ENCODE data around the gene PEX7.
"Not testable (repeated sequence)": the region's sequence is repeated elsewhere in the genome, so short reads cannot be mapped to it uniquely, and the experiment has no call there.

PEX7 gene, protein sequence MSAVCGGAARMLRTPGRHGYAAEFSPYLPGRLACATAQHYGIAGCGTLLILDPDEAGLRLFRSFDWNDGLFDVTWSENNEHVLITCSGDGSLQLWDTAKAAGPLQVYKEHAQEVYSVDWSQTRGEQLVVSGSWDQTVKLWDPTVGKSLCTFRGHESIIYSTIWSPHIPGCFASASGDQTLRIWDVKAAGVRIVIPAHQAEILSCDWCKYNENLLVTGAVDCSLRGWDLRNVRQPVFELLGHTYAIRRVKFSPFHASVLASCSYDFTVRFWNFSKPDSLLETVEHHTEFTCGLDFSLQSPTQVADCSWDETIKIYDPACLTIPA

DNA sequence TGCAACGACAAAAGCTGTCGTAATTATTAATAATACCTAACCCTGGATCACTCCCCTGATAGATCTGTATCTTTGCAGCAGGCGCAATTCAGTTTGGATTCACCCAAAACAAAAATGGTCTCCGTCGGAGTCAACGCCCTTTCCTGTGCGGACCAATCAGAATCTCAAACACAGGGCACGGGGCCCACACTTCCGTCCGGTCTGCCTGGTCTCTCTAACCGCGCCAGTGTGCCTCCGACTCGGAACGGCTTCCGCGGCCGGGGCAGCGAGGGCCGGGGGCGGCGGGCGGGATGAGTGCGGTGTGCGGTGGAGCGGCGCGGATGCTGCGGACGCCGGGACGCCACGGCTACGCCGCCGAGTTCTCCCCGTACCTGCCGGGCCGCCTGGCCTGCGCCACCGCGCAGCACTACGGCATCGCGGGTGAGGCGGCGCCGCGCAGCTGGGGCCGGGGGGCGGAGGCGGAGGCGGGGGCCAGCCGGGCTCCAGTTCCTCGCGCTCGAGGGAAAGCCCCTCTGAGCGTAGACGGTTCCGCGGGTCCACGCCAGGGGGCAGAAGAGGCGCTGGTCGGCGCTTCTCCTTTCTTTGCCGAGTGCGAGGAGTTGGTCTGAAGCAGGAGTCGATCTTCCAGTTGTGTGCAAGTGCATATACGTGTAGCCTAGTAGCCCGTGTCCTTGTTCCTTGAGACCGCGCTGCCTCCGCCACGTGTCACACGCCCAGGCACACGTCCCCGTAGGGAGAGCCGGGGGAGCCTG lies at the start of gene PEX7:
TSS of gene PEX7 (plus strand) at position 217 of the 752 bp plus-strand sequence. CDS start at position 291, 74 bp downstream.
- DNase-seq, result peak; percentile 81

DNA sequence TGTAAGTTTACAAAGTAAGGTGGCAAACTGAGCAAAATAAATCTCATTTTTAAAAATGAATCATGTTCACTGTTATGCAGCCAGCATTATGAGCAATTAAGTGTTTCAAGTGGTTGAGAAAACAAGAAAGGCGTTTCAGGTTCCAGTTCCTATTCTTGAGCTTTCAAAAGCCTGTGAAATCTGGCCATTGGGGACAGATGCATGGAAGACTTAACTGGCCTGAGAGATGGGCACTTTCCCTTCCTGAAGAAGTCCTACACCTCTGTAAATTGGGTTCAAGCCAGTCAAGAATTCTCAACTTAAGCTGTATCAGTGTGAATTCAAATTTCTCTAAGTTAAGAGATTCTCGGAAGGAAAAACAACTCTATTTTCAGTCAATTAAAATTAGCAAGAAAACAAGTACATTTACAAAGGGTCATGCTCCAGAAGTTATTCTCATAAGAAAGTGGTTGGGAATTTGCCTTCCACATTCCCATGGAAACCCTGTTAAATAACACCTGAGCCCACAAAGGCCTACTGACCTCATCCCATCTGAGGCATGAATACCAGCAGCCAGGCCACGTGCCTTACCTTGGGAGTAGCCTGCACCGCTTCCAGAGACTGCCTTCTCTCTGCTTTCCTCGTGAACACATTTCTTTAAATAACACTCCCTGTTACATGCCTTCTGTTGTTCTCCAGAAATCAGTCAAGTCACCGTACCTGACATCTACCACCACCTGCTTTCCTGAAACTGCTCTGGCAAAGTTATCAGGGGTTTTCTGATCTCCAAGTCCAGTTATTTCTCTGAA lies 49.5 kb upstream of the PEX7 start:
- DNase-seq, result no peak

DNA sequence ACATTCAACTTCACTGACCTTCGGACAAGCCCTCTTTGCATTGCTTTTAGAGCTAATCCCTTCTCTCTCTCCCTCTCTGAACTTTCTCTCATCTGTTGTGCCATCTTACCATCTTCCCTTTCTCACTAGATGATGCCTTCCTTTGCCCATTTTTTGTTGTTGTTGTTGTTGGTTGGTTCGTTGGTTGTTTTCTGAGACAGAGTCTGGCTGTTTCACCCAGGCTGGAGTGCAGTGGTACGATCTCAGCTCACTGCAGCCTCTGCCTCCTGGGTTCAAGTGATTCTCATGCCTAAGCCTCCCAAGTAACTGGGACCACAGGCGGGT lies 49.0 kb upstream of the PEX7 start:
- no peak for DNase-seq

DNA sequence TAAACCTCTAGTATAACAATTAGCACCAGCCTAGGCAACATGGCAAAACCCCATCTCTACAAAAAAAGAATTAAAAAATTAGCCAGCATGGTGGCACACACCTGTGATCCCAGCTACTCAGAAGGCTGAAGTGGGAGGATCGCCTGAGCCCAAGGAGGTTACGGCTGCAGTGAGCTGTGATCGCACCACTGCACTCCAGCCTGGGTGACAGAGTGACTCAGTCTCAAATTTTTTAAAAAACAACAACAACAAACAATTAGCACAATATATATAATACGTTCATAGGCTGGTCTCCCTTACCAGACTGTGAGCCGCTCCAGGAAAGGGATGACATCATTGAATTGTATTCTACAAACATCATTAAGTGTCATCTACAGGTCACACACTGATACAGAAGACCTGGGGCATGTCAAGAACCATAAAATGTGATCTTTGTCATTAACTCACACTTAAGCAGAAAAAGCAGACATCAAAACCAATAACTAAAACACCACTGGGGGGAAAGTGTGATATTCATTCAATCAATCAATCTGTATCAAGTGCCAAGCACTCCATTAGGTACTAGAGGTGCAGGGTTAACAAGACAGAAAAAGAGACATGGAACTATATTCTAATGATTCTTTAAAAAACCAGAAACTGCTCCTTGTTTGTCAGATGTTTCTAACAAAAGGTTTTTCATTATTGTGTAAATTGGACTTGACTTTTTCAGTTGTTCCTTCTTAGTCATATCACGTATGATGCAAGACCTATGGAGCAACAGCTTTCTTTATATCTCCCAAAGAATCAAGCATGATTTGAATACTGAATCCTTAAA lies 48.0 kb upstream of the PEX7 start:
- no peak for DNase-seq

DNA sequence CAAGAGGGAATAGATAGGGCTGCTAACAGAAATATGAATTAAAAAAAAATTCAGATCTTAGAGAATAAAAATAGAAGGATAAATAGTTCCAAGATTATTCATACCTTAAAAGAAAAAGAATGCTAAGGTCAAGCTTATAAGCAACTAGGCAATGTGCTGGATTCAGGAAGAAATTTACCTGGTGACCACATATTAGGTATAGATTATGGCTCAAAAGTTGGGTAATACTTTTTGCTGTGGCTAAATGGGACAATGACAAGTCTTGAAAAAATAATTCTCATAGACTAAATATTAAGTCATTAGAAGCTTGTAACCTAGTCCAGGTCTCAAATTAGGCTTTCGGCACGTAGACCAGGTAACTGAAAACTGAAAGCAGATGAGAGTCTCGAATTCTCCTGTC lies 47.3 kb upstream of the PEX7 start:
- DNase-seq, result no peak

DNA sequence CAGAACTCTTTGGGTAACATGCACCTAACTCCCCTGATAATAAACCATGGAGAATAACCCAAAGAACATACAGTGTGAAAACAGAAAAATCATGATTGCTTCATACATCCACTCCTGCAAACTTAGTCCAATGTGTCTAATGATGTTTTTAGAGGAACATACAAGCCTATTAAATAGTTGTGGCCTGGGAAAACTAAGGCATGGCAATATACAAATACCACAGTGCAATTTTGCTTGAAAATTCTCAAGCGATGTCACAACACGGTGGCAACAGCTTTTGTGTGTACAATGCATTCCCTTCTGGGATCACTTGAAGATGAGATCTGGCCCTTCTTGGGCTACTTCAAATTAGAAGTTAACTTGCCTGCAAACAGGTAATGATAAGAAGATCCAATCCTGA lies 46.8 kb upstream of the PEX7 start:
- DNase-seq, result no peak

DNA sequence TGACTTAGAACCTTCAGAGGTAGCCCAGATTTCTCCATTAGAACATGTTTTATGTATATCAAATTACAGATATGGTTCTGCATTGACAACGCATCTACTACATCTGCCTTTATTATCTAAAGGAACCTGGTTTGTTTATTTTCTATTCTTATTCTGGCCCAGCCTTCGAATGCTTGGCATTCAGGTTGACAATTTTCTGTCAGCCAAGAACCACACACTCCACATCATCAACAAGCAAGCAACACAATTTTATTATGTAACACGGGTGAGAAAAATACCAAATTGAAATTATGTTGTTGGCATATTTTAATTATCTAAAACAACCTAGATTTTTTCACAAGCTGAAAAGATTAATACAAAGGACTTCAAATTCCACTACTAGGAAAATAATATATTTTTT lies 44.7 kb upstream of the PEX7 start:
- DNase-seq, result no peak

DNA sequence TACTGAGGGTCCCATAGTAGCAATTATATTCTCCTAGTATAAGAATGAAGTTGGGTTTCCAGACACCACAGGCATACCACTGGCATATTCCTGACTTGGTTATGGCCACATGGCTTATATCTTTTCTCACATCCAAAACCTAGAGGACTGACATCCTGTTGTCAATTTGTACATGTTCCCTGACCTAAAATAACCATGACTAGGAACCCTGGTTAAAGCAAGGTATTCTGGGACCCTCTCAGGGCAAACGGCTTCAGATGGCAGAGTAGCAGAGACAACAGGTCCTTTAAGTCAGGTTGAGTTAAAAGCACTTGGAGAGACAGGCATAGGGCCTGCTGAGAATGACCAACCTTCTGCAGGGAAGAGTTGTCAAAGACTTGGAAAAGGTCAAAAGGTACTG lies 42.7 kb upstream of the PEX7 start:
- DNase-seq, result no peak

DNA sequence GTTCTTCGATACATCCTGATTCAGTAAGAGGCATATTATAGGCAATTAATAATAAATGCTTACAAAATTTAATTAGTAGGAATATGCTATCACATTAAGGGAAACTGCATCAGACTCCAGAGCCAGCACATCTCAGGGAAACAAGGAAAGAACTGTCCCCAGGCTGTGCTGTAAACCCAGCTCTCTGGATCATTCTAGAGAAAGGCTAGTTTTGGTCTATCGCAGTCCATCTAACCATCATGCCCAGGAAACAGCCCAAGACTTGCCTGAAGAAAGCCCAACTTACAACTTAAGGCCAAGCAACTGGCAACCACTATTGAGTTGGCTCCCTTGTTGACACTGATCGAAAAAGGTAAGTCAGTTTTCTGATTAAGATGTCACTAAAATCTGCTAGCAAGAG lies 41.4 kb upstream of the PEX7 start:
- DNase-seq, result no peak

DNA sequence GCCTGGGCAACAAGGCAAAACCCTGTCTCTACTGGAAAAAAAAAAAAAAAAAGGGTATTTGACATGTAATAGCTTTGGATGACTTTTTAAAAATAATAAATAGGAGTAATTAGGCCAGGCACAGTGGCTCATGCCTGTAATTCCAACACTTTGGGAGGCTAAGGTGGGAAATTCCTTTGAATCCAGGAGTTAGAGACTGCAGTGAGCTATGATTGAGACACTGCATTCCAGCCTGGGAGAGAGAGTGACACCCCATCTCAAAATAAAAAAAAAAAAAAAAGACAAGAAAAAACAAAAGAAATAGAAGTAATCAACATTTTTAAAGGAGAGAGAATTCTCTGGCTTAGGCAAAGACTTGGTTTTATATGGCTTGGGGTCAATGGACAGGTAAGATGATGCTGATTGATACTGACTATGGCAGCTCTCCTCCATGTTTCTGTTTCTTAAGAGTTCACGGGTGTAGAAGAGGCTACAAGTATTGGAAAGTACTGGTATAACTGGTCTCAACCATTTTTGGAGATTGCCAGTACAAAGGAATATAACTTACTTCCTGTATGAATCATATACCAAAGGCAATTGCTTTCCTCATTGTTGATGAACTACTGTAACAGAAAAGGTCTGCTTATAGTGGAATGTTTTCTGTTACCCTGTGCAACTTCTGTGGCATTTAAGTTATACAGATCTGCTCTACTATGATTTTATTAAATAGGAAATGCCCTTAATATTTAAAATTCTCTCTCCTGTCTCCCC lies 40.2 kb upstream of the PEX7 start:
- no peak for DNase-seq

DNA sequence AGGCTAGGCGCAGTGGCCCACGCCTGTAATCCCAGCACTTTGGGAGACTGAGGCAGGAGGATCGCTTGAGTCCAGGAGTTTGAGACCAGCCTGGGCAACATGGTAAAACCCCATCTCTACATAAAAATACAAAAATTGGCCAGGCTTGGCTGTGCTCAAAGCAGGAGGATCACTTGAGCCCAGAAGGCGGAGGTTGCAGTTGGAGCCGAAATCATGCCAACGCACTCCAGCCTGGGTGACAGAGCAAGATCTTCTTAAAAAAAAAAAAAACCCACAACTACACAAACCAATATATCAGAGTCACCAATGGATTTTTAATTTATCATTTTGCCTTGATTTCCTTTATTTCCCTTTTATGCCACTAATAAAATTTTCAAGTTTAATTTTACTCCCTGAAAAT lies 39.4 kb upstream of the PEX7 start:
- no peak for DNase-seq

DNA sequence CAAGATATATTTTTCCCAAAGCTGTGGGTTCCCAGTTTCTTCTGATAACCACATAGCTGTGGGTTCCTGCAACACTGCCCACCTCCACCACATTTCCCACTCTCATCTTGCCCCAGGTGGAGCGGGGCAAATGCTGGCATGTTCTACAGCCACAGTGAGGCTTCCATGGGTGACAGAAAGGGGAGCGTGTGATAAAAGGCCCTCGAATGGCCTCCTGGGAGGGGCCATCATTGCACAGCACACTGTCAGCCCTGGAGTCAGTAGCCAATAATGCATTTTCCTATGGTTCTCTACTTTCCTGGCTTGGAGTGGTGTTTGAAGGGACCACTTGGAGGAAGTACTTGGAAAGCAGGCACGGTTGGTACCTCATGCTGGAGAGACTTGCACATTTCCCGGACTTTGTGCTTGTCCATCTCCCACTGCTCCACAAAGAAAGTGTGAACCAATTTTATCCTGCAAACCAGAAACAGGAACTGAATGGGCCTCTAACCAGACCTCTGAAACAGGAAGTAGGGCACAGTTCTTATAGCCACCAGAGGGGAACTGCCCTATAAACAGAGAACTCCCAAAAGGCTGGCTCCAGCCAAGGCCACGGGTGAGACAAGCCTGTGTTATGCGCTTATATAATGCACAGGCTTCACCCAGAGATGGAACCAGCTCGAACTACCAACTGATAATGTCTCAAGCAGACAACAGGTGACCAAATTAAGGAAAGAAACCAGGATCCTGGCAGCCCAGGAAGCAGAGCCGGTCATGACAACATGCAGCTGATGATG lies 38.7 kb upstream of the PEX7 start:
- no peak for DNase-seq

DNA sequence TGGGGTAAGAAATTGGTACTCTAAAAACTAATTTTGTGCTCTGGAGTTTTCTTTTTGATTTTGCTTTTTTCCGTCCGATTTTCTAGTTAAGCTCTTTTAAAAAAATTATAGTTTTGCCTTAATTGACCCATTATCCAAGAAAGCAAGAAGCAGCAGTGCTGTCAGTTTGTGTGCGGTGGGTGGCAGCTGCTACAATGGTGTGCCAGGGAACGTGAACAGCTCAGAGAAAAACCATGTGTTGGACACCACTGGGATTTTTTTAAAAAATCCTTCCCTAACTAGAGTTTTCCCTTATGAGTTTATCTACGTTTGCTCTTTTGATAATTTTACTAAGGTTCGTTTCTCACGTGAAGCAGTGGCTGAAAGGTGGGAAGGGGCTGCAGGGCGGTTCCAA lies 38.1 kb upstream of the PEX7 start:
- DNase-seq, result no peak

DNA sequence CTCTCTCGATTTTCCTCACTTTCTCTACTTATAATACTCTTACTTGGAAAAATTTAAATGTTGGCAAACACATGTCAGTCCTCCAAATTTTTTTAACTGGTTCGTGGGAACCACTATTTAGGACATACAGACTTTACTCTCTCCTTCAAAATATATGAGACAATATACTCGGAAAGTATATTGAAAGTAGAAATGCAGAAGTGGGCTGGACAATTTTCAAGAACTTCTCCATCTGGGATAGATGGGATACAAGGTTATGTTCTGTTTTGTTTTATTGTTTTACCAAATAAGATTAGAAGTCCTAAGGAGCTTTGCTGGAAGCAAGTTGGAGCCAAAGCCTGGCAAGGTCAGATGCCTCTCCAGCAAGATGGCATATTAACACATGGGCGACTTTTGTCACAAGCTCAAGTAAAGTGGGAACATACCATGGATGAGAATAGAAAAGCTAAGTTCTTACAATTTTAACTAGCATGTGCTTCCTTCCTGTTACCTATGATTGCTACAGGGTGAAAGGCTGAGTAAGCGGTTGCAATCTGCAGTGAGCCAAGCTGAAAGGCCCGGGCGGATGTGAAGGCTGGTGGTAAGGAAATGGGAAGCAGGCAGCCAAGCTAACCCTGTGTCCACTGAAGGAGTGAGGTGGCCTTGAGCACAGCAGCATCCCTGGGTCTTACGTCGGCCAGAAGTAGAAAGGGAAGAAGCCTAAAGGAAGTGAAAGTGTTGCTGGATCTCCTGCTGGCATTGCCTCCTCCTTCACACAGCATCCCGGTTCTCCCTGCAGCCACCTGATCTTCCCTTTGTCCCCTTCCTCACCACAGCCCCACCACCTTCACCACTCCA lies 37.3 kb upstream of the PEX7 start:
- peak; percentile 18 for DNase-seq

DNA sequence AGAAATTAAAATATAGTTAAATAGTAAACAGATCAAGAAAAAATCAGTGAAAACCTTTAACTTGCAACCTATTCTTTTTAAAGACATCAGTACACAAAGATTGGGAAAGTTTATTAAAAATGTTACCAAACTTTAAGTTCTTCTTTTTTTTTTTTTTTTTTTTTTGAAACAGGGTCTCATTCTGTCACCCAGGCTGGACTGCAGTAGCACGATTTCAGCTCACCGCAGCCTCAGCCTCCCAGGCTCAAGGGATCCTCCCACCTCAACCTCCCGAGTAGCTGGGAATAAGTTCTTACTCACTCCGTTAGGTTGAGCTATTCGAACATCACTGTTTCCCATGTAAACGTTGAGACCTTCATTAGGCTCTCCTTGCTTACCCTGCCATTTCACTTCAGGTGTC lies 35.7 kb upstream of the PEX7 start:
- no peak for DNase-seq

DNA sequence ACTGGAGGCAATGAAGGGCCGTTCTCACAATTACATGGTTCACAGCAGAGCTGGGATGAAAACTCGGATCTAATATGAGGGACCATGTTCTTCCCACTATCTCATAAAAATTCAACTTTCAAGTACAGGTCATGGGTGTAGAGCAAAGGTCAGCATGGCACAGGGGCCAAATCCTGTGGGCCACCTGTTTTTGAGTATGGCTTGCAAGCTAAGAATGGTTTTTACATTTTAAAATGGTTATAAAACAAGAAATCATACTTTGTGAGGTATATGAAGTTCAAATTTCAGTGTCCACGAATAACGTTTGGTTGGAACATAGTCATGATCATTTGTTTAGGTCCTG lies 34.7 kb upstream of the PEX7 start:
- DNase-seq, result no peak

DNA sequence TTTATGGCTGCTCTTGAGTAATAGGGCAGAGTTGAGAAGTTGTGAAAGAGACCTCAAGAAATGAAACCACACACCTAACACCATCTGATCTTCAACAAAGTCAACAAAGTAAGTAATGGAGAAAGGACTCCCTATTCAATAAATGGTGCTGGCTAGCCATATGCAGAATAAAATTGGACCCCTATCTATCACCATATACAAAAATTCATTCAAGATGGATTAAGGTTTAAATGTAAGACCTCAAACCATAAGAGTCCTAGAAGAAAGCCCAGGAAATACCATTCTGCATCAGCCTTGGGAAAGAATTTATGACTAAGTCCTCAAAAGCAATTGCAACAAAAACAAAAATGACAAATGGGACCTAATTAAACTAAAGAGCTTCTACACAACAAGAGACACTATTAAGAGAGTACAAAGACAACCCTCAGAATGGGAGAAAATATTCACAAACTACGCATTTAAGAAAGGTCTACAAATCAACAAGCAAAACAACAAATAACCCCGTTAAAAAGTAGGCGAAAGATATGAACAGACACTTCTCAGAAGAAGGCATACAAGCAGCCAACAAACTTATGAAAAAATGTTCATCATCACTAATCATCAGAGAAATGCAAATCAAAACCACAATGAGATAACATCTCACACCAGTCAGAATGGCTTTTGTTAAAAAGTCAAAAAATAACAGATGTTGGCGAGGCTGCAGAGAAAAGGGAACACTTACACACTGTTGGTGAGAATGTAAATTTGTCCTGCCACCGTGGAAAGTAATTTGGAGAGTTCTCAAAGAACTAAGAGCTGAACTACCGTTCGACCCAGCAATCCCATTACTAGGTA lies 34.1 kb upstream of the PEX7 start:
- no peak for DNase-seq

DNA sequence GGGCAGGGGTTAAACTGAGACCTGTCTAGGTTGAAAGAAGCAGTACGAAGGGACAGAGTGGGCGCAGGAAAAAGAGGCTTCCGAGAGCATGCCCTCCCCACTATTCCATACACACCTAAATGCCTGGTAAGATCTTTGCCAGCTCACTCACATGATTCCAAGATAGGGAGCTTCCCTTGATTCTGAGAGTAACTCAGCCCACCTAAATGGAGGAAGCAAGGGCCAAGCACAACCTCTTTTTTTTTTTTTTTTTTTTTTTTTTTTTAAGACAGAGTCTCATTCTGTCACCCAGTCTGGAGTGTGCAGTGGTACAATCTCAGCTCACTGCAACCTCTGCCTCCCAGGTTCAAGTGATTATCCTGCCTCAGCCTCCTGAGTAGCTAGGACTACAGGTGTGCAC lies 33.0 kb upstream of the PEX7 start:
- DNase-seq, result not testable (repeated sequence)

DNA sequence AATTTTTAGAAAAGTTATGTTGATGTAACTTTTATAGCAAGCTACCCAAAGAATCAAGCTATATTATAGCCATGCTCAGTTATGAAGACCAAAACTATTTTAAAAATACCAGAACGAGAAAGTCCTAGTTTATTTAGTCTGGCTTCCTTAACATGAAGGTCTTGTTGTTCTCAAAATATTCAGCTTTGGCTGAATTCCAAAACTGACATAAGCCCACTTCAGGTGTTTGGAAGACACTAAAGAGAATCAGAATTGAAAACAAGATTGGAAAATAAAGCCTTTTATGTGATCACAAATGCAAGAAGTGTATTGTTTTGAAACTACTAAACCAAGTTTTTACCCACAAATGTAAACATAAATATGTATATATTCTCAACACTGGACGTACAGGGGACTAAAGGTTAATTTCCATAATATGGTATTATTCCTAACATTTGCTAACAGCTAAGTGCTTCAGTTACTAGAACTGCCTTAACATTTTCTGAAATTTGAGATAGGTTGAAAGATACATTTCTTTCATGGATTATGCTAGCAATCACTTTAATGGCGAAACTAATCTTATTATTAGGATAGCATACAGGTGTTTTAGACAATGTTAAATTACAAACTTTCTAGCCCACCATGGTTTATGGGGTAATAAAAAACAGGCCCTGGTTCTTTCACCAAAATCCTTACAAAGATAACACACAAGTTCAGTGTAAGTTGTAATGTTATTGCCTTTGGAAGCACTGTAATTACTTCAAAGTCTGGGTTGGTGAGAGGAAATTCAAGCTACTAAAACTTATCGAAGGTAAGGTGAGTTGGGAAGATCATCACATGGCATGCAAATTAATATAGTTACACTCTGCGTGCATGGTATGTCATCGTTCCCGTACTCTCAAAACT lies 31.7 kb upstream of the PEX7 start:
- no peak for DNase-seq

Measured in activated gamma-delta T cell treated with Interleukin-2 at 50 U/mL for 16 hours (primary cell).